Measurements from ENCODE around the gene LIPA. TPM values are rescaled to one million over a fixed set of nuclear protein-coding genes. Genes with fewer than 3 reads are reported as not detected.
"Not testable (repeated sequence)": the region's sequence is repeated elsewhere in the genome, so short reads cannot be mapped to it uniquely, and the experiment has no call there.

The LIPA gene
- total RNA-seq, 1 donor from 2014 or later = 19.3 TPM

- intact Hi-C loops (cut with DNase I) = no loop called here
- ATAC-seq = no peak
- DNase-seq (ENCODE audit: missing footprints) = no peak
These were observed 23.8 kb upstream of the LIPA start for GRCh38 chr10:89275383-89275782.

DNA sequence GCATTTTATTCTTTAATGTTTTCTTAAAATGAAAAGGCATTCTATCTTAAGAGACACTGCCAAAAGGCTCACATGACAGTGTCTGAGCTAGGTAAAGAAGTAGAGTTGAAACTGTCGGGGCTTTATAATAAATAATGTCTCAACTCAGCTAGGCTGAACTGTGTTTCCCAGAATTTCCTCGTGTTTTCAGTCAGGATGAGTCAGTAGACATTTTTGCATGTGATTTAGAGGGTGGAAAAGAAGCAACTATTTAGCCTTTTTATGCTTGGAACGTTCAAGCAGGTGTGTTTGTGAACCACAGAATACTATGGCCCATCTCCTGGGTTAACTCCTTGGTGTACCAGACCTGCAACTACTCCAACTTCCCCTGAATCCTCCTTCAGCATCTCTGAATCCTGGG is 23.4 kb upstream of the LIPA start:
- ATAC-seq (no peak), DNase-seq (ENCODE audit: missing footprints) (no peak)
- intact Hi-C loops (cut with DNase I) = no loop called here

GRCh38 chr10:89273680-89274079 is 22.1 kb upstream of the LIPA start:
- DNase-seq (ENCODE audit: missing footprints) = no peak
- intact Hi-C loops (cut with DNase I) = no loop called here
- ATAC-seq = no peak

- no peak for ATAC-seq
- no peak for DNase-seq (ENCODE audit: missing footprints)
- intact Hi-C loops (cut with DNase I) = no loop called here
These were observed 20.0 kb upstream of the LIPA start for GRCh38 chr10:89271532-89271931.

DNA sequence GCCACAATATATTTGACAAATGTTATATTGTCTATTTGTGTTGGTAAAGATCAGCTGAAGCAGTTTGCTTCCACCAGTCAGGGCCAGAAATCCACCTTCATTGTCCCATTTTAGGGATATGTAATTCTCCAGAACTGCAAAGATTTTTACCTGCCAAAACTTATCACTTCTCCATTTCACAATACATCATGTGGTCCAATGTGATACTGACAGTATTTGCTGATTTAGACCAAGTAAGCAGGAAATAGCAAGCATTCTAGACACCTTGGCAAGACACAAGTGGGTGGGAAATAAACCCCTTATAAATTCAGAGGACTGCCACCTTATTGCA is 18.5 kb upstream of the LIPA start:
- intact Hi-C loops (cut with DNase I) = no loop called here
- DNase-seq (ENCODE audit: missing footprints) (no peak), ATAC-seq (no peak)

DNA sequence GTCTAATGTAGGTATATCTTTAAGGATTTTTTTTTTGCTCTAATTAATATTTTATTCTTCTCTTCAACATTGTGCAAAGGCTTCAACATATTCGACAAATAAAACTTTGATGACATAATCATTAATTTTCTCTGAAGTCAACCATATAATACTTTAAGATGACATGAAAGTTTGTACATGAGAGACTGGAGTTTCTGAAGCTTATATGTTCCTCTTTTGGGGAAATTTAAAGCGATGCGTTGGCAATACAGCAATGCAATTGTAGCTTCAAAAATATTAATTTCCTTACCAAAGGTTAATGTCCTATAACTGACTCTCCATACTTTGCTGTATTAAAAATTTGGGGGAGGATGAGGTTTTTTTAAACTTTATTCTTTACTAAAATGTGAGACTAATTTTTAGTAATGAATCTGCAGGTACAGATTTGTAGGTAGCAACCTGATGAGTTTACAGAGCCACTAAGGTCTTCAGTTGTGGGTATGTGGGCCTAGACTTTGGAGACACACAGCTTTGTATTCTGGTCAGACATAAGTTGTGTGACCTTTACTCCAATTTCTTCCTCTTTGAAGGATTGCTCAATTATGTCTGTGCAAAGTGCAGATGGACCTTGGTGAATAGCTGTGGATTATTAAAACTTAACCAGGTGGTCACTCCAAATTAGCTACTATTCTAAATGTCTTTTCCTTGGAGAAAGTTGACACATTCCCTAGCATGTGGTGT is 18.0 kb upstream of the LIPA start:
- ATAC-seq = no peak
- intact Hi-C loops (cut with DNase I) = no loop called here
- no peak for DNase-seq (ENCODE audit: missing footprints)

- no peak for ATAC-seq
- intact Hi-C loops (cut with DNase I) = no loop called here
- DNase-seq (ENCODE audit: missing footprints) = no peak
These were observed 15.3 kb upstream of the LIPA start for GRCh38 chr10:89266721-89267453.

DNA sequence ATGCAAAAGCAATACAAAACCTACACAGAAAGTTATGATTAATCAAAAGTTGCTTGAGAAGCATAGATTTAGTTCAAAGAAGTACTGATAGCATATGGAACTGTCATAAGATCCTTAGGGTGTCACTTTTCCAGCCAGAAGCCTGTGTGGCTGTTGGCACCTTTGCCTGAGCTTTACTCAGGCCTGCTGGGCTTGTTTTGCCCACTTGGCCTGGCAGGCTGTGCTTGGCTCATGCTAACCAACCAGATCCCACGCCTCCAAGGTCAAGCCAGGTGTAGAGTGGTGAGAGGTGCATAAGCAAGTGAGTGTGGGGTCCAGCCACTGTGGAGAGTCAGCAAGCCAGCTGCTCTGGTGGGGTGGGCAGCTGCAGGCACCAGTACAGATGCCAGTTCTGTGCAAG is 12.0 kb upstream of the LIPA start:
- DNase-seq (ENCODE audit: missing footprints) (peak; percentile 35), ATAC-seq (peak; percentile 8)
- intact Hi-C loops (cut with DNase I) = no loop called here

GRCh38 chr10:89263091-89263490 is 11.5 kb upstream of the LIPA start:
- DNase-seq (ENCODE audit: missing footprints) = no peak
- intact Hi-C loops (cut with DNase I) = no loop called here
- no peak for ATAC-seq

DNA sequence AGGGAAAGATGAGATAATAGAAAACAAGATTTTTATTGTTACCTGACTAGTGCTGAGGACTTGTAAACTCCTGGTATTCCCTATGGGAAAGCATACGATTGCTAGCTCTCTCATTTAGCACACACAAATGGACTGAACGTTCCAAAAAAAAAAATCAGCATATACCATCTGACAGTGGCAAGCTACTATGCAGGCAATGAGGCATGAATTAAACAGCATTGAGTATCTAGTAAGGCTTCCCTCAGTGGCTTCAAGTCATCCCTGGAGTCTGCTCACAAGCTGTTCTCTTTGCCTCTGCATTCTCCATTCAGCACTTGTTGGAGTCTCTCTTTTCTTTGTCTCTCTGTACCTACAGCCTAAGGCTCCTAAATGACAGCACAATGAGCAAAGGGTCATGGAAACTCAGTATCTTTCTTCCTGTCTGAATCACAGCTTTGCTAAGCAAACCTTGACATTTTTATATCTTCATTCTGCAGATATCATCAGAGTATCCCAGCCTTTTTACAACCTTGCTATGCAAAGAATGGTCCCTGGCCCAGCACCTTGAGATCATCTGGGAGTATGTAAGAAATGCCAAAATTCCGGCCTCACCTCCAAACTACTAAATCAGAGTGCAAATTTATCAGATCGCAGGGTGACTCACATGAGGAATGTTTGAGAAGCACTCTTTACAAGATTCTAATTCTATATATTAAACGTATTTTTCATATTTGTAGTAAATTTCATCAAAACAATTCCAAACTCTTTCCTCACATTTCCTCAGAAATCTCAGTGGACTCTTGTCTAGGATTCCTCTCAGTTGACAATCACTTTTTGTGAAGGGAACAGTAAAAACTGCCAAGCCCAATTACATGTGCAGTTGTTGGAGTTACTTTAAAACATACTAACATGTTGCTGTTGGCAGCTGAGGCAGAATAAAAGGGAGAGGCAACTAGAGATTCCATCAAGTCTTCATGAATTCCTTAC is 10.8 kb upstream of the LIPA start:
- intact Hi-C loops (cut with DNase I) = no loop called here
- peak; percentile 43 for DNase-seq (ENCODE audit: missing footprints)
- no peak for ATAC-seq

- intact Hi-C loops (cut with DNase I) = no loop called here
- DNase-seq (ENCODE audit: missing footprints) = no peak
- ATAC-seq = no peak
These were observed 7.3 kb upstream of the LIPA start for GRCh38 chr10:89258881-89259280.

GRCh38 chr10:89257581-89257980 is 6.0 kb upstream of the LIPA start:
- DNase-seq (ENCODE audit: missing footprints) (no peak), ATAC-seq (no peak)
- intact Hi-C loops (cut with DNase I) = no loop called here

DNA sequence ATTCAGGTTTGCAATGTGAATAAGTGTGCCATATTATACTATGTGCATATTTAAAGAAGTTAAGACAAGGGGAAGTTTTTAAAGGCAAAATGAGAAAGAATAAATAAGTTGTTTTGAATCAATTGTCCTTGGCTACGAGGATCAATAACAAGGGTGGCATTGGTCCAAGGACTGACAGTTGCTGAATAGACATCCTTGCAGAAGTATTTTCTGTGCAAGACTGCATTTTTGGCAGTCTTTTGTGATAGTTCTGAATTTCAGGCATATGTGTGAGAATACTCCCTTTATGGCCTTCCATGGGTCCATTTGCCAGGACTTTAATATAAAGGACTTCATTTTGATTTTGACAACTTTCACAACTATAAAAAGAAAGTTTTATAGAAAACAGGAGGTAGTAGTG is 5.4 kb upstream of the LIPA start:
- DNase-seq (ENCODE audit: missing footprints) (no peak), ATAC-seq (no peak)
- intact Hi-C loops (cut with DNase I) = no loop called here

DNA sequence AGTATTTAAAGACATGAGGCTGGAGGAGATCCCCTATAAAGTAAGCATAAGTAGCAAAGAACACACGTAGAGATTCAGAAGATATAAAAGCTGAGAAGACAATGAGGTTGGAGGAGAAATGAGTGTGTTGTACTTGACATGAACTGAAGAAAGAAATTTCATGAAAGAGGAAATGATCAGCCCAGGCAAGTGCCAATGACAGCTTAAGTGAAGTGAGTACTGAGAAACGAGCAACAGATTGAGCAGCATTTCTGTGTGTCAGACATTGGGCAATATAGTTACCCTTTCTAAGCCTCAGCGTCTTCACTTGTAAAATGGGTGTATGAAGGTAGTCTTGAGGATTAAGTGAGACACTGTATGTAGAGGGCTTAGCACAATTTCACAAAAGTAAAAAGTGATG is 4.8 kb upstream of the LIPA start:
- DNase-seq (ENCODE audit: missing footprints) = no peak
- no peak for ATAC-seq
- intact Hi-C loops (cut with DNase I) = no loop called here

- intact Hi-C loops (cut with DNase I) = no loop called here
- no peak for DNase-seq (ENCODE audit: missing footprints)
These were observed 4.2 kb upstream of the LIPA start for GRCh38 chr10:89255793-89256192.

DNA sequence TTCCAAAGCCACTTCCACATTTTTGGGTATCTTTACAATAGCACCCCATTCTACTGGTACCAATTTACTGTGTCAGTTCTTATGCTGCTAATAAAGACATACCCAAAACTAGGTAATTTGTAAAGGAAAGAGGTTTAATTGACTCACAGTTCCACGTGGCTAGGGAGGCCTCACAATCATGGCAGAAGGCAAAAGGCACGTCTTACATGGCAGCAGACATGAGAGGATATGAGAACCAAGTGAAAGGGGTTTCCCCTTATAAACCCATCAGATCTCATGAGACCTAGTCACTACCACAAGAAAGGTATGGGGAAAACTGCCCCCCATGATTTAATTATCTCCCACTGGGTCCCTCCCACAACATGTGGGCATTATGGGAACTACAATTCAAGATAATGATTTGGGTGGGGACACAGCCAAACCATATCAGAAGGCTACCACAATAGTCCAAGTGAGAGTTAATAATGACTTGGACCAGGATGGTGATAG is 3.6 kb upstream of the LIPA start:
- ATAC-seq; DNase-seq (ENCODE audit: missing footprints); intact Hi-C loops (cut with DNase I): not testable (repeated sequence)

More at GRCh38 chr10:89255793-89256192, 4.2 kb upstream of the LIPA start:
- no peak for ATAC-seq

- intact Hi-C loops (cut with DNase I) = no loop called here
- DNase-seq (ENCODE audit: missing footprints) = no peak
- ATAC-seq = no peak
These were observed 630 bp upstream of the LIPA start for GRCh38 chr10:89252225-89252585.

DNA sequence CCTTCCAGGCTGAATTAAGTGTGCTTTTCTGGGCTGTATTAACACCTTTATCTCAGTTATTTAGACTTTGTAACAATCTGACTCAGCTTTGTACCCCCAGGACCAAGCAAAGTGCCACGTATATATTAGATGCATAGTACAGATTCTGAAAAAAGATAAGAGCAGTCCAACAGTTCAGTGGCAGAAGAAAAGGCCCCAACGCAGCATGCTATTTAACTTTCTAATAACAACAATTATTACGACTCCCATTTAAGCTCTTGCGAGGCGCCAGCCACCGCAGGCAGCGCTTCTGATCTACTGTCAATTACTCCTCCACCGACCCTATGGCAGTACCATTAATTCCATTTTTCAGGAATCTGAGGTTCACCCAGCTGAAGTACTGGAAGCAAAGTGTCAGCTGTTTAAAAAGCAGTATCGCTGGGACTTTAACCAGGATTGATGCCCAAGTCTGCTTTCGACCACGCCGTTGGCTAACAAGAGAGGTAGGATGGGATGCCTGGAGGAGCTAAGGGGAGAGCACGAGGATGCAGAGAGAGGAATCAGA is 638 bp downstream of the LIPA start:
- no peak for ATAC-seq
- intact Hi-C loops (cut with DNase I) = no loop called here

GRCh38 chr10:89248990-89249389 is 2.6 kb downstream of the LIPA start:
- DNase-seq (ENCODE audit: missing footprints) = no peak
- intact Hi-C loops (cut with DNase I) = no loop called here

More for the DNA sequence above, 638 bp downstream of the LIPA start:
- no peak for DNase-seq (ENCODE audit: missing footprints)

More at GRCh38 chr10:89248990-89249389, 2.6 kb downstream of the LIPA start:
- no peak for ATAC-seq

Measured in Right ventricle myocardium inferior (tissue), 1 donor.